Measurements from ENCODE around the gene MACROH2A1.
"Not testable (repeated sequence)": the region's sequence is repeated elsewhere in the genome, so short reads cannot be mapped to it uniquely, and the experiment has no call there.

Gene MACROH2A1

DNA sequence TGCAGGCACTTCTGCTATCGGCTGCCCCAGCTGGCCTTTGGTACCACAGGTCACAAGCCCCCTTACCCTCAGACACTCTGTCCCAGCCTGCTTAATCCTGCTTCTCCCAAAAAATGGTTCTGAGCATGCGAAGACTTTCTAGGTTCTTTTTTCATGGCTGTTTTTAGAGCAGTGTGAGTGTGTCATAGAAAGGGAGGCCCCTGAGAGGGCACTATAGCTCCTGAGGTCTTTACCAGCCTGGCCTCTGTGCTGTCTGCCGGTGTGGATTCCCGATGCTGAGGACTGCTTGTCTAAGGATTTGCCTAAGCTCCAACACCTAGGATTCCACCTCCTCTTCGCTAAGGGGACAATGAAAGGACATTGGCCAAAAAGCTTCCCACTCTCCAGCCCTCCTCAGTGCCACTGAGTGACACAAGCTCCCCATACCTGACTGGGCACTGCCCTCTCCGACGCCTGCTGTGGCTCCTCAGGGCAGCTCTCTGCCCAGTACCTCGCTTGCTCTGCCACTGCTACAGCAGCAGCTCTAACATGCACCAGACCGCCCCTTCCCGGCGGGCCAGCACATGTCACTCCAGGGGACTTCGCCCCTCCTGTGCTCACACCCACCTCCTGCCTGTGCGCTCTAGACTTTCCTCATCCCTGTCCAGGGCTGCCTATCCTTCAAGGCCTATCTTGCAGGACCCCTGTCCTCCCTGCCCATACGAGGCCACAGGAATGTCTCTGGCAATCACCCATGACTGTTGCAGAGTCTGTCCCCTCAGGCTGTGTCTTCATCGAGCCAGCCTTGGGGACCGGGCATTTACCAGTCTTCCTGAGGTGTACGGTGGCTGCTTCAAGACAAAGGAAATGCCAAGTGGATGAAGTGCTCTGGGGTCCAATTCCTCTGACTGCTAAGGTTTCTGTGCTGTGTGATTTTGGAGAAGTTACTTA lies 21.0 kb downstream of the MACROH2A1 start:
- DNase-seq (ENCODE audit: low read depth in 2 of 2), result no peak

DNA sequence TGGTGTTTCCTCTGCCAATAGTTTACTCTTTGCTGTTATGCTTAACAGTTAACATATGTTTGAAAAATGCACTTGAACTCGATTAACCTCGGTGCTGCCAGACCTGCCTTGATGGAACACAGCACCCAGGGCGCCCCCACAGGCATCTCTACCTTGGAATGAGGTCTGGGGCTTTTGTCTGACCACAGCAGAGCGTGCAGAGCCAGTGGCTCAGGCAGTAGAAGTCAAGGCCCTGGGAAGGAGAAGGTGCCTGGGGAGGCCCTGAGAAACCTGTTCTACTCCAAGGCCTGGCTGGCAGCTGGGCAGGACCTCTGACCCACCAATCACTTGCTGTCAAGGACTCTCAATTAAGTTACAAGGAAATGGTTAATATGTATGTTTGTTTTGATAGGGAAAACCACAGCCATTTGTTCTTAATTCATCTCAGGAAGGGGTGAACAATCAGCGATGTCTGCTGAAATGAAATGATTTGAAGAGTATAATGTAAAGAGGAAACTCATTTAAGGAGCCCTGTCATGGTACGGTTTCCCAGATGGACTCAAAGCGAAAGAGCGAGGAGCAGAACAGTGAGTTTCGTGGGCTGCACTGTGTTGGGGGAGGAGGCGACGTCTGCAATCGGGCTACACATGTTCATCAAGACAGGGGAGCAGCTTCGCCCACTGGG lies 21.9 kb downstream of the MACROH2A1 start:
- no peak for DNase-seq (ENCODE audit: low read depth in 2 of 2)

DNA sequence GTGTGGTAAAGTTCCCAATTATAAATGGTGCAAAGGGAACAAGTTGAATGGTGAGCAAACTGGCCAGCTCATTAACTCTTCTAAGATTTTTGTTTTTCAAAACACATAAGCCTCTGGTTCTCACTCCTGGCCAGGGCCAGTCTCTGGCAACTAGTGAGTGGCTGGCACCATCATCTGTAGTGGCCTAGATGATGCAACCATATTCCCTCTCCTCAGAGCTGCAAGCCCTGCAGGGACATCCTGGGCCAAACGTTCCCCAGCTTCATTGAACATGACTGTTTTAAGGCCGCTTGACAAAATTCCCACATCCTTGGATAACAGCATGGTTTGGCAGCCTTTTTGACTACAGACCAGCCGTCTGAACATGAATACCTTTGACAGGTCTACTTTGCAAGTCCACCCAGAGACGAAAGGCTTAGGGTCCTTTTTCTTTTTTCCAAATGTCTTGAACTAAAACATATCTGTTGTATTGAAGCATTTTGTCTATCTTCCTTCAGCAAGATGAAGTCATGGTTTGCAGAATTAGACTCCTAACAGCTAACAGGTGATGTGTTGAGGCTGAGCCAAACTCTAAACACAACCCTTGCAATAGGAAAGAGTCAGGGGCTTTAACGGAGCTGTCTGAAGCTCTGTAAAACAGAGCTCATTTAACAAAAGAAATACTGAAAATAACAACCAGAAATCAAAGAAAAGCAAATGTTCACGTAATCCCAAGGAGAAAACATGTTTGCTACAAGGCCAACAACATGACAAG lies 23.8 kb downstream of the MACROH2A1 start:
- no peak for DNase-seq (ENCODE audit: low read depth in 2 of 2)

DNA sequence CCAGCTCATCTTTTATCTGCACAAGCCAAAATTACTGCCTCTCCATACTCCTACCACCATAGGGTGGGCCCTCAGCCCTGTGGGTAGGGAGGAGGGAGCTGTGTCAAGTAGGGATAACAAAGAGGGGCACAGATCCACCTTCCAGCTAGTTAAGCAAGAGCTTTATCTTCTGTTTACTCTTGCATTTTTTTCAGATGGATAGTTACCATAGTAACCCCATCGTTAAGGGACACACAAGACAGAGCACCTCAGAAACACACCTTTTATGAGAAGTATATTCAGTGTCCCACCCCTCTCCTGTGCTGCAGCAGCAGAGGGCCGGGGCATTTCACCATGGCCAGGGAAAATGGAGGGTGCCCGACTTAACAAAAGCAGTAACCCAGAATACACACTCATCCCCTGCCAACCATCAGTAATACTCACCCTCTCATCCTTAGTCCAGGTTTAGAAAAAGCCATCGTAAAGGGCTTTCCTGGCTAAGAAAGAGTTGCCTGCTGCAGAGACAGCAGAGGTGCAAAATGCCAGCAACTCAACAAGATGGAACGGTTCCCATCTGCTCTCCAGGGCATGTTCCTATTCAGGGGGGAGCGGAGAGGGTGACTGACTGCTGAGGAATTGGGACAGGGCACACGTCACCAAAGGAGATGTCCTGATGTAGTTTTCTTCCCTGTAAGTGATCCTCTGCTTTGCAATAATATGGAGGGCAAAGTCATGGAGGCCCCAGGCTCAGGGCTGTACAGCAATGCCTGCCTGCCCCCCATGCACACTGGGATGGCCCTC lies 25.1 kb downstream of the MACROH2A1 start:
- no peak for DNase-seq (ENCODE audit: low read depth in 2 of 2)

DNA sequence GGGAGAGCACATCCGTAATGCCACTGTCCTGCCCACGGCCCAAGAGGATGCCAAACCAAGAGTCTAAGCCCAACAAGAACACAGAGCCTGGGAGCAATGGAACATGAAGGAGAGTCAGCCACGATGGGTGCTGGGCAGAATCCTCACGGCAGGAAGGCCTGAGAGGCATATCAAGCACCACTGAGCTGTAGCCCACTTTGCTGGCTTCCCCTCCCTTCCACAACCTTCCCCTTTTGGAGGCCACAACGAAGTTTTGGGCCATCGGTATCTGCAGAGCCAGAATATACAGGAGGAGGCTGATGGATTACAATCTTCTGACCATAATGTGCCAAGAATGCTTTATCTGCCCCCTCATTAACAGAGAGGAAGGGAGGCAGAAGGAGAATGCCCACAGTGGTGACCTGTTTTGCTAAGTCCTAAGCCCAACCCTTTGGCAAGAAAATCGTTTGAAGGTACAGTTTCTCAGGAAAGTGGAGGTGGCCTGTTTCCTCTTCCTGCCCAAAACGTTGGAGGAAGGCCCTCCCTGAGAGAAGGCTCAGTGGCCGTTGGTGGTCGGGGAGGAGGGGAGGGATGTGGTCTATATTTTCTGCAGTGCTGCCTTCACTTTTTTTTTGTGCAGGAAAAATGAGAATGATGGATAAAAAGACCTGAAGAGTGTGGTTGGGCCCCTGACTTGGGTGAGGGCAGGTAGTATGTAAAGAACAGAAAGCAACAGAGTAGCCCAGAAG lies 26.2 kb downstream of the MACROH2A1 start:
- DNase-seq (ENCODE audit: low read depth in 2 of 2), result no peak

DNA sequence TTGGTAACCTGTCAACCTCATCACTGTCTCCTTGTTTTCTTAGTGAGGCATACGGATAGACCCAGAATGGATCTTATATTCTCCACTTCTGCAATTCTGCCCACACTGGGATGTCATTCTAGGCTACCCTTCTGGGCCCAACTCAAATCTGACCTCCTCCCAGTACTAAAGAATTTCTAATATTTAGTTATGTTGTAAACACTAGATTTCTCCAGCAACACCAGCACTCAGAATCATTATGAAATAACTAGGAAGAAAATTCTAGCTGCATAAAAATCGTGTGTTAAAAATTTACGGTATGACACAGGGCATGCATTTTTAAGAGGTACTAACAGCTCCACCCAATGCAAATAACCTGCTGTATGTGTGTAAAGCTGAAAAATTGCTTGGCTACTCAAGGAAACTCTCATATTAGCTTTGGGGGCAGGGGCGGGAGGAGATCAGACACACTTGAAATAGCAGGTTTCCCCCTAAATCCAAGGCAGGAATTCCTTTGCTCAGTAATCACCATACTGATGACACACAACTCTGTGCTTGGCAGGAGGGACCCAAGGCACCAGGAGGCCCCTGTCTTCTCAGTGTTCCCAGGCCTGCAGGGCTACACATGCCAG lies 27.3 kb downstream of the MACROH2A1 start:
- no peak for DNase-seq (ENCODE audit: low read depth in 2 of 2)

DNA sequence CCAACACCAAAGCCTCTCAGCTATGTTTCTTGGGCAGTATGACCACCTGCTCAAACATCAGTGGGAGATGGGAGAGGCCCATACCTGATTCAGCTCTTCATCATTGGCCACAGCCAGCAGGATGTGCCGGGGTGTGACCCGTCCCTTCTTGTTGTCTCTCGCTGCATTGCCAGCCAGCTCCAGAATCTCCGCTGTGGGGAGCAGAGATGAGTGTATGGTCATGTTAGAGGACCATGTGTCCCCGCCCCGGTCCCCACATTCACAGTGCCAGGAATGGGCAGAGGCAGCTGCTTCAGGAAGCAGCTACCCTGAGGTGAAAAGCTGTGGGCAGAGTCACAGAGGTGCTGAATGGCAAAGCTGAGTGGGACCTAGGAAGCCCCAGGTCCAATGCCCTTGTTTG lies 29.1 kb downstream of the MACROH2A1 start:
- no peak for DNase-seq (ENCODE audit: low read depth in 2 of 2)

DNA sequence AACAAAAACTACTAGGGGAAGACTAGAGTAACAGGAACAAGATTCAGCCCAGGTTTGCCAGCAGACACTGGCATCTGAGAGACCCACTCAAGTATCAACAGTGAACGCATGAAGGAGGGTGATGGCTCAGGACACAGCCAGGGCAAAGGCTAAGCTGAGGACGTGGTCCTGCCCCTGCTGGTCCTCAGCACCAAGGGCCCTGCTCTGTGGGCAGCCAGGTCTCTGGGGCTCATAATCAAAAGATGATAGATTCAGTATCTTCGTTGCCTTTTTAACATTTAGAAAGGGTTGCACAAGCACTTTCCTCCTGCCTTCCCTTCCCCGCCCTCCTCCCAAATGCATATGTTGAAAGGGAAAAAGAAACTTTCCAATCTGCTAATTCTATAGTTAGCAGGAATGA lies 31.5 kb downstream of the MACROH2A1 start:
- DNase-seq (ENCODE audit: low read depth in 2 of 2), result no peak

DNA sequence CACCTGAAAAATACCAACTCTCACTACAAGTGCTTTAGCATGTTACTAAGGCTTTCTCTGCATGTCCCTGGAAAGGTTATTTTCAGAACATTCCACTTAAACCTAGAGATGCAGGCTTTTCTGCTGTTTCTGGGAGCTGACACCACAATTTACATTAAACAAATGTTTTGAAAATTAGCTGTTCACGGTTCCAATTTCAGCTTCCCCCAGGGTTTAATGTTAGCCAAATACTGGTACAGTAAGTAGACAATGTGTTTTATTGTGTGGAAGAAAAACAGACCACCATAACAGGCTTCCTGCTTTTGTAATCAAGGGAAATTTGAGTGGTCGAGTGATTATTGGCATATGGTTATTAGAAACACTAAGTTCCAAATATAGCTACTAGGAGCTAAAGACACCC lies 32.0 kb downstream of the MACROH2A1 start:
- no peak for DNase-seq (ENCODE audit: low read depth in 2 of 2)

DNA sequence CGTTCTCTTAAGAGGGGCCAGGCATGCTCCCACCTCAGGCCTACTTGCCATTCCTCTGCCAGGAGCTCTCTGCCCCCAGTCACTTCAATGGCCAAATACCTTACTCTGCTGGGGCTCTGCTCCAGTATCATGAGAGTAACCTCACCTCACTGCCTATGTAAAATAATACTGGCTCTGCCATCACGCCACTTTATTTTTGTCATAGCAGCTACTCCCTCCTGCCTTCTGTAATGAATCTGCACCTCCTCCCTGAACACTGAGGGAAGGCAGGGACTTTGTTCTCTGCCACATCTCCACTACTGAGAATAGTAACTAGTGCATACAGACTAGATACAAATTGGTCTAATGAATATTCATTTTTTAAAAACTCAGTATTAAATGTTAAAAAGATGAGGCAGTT lies 33.8 kb downstream of the MACROH2A1 start:
- no peak for DNase-seq (ENCODE audit: low read depth in 2 of 2)

DNA sequence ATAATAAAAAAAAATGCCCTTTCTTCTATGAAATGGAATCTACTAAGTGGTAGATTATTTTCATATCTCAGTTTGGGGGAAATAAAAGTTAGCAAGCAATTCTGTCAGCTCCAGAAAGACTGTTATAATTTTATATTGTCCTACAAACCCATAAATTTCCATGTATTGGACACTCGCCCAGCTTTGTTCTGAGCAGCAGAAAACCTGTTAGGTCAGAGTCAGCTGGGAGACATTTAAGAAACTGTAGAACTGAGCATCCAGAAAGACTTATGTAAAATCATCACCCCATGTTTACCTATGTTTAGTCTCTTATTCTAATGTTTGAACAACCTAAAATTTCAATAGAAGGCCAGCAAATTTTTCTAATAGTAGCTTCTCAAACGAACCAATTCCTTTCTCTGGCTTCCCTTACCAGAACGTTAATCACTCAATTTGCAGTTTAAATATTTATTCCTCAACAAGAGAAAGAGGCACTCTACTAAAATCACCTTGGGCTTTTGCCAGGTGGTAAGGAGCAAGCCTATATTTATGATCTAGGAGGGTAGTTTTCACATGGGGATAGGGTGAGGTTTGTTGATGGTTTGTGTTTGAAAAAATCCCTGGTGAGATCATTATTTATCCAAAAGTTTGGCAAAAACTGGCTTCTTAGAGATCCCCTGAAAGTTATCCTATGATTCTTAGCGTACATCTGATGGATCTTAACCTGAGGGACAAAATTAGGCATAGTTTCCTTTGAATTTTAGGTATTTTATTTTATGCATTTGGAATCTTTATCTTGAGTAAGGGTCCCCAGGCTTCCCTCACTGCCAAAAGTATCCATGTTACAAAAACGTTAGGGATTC lies 34.4 kb downstream of the MACROH2A1 start:
- DNase-seq (ENCODE audit: low read depth in 2 of 2), result no peak

DNA sequence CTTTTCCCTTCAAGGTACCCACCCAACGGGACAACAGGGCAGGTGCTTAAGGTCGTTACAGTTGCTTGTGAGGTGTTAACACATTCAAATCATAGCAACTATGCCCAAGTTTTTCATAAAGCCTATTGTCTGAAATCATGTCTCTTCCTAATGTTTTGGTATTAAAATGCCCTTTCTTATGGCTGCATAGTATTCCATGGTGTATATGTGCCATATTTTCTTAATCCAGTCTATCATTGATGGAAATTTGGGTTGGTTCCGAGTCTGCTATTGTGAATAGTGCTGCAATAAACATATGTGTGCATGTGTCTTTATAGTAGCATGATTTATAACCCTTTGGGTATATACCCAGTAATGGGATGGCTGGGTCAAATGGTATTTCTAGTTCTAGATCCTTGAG lies 35.7 kb downstream of the MACROH2A1 start:
- DNase-seq (ENCODE audit: low read depth in 2 of 2), result not testable (repeated sequence)

DNA sequence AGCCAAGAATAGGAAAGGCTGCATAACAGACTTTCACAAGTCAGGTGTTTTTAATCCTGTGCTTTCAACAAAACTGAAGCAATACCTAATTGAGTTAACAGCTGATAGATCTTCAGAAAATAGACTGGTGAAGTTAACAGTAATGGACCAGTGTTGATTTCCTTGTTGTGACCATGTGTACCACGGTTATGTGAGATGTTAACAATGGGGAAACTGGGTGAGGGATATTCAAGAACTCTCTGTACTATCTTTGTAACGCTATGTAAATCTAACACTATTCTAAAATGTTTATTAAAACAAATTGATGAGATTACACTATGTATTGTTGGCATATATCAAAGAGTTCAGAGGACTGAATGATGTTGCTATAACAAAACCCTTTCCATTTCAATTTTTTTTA lies 36.9 kb downstream of the MACROH2A1 start:
- DNase-seq (ENCODE audit: low read depth in 2 of 2), result no peak

DNA sequence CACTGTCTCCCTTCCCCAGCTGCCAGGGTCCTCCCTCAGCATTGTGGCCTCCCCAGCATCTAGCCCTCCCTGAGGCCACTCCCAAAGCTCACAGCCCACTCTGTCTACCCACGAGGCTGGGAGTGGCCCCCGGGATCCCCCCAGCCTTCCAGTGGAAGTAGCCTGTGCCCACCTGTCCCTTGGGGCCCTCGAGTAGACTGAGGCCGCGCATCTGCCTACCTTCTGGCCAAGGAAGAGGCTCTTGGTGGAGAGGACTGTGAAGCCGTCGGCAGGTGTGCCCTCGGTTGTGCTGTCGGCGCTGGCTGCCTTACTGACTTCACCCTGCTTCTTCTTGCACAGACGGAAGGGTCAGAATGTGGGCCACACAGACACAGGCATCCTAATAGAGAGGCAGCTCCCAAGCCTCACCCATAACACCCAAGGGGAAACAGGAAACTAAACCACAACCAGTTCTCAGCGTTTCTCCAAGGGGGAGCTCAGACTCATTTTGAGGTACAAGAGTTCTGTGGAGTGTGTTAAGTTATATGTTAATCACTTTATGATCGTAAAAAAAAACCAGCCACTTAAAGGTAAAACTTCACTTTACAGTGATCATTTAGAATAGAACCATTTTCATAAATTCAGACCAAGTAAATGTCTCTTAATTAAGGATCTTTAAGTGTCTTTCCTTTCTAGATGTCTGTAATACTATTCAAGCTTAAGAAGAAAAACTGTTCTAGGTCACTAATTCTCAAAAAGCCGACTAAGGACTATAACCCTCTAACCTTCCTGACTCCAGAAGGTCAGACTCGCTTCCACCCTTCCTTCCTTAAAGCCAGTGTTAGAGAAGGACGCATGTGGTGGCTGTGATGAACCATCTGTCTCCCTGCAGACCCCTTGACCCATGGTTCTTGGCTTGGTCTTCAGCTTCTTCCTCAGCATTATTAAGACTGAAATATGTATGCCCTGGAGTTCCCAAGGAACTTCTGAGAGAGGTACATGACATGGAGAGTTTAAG lies 38.5 kb downstream of the MACROH2A1 start:
- DNase-seq (ENCODE audit: low read depth in 2 of 2), result no peak

DNA sequence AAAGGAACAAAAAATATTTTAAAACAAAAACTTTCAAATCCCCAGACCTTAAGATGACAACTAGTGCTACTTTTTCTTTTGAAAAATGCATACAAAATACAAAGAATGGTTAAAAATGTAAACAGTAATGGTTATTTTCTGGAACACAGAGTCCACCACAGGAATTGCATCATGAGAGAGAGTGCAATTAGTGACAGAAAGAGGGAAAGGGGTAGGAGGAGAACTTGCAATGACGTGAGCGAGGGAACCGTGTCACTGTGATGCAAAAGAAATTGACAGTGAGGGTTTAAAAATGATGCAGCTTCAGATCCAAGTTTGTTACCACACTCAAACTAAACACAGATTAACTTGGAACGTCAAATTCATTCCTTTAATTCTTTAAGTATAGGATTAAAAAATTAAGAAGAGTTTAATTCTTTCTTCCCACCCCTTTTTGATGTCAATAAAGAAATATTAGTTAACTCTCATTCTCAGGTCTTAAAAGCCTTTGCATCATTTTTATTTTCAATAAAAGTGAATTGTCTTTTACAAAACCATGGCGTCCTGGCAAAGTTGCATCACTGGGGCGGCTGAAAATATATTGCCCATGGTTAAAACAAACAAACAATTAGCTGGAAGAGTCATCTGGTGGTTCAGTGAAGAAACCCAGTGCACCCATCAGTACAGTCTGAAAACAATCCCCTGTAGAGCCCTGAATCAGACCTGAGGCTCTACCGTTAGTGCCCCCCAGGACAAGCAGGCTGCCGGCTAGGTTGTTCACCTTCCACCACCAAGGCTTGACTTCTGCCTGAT lies 39.5 kb downstream of the MACROH2A1 start:
- DNase-seq (ENCODE audit: low read depth in 2 of 2), result no peak

DNA sequence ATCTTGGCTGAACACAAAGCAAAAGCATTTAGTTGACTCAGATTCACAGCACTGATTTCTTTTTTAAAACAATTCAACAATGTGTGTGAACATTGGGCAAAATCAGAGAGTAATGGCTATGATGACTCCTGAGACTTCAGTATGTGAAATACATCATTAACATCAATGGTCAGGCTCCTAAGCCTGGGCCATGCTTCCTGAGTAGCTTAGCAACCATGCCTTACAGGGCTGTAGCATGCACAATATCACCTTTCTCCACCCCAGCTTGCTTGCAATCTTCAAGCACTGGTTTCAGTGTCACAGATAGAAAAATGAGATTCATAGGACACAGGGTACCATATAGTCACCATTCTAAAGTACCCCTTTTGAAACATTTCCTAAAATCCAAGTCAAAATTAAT lies 41.3 kb downstream of the MACROH2A1 start:
- DNase-seq (ENCODE audit: low read depth in 2 of 2), result no peak

DNA sequence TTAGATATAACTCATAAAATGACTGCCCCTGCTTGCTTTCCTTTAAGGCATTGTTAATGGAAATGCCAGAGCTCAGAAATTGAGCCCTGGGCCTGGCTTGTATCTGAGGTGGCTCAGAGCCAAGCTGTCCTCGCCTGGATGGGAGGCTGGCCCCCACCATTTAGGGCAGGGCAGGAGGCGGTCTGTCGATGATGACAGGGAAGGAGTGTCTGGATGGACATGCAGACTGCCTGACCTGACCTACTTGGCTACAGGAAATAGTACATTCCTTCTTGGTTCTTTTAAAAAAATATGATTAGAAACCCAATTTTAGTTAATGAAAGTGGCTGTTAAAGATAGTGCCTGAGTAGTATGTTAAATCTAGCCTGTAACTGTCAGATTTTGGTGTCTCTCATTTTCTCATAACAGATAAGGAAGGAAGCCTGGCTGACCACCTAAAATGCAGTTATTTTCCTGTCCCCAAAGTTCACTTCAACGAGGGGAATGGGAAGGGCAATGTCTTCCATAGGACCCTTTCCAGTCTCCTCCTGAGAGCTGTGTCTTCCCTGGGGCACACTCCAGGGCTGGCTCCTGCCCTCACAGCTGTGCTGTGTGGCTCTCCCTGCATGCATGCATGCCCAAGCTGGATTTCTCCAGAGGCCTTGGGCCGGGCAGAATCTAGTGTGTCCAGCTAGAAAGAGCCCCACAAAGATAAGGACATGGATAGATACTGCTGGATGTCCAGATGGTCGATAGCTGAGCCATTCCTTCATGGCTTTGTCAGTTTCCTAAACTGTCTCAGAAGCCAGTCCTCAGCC lies 42.3 kb downstream of the MACROH2A1 start:
- DNase-seq (ENCODE audit: low read depth in 2 of 2), result no peak

Measured in stimulated activated CD4-positive, alpha-beta T cell treated with anti-CD3 and anti-CD28 coated beads, Interleukin-1b, Interleukin-23, amount 100 ng/mL, for 4 hours (primary cell).